Measurements from ENCODE around the gene LY6G6C.

LY6G6C gene, protein sequence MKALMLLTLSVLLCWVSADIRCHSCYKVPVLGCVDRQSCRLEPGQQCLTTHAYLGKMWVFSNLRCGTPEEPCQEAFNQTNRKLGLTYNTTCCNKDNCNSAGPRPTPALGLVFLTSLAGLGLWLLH

GRCh38 chr6:31721351-31722020 lies at the start of gene LY6G6C:
Gene LY6G6C, minus strand, starts transcription at chr6:31721746. Its CDS starts 67 bp downstream, at chr6:31721679.
- DNase-seq (ENCODE audit: low read depth) = no peak

- DNase-seq (ENCODE audit: low read depth) = no peak
Measured at GRCh38 chr6:31770860-31771259, 49.3 kb upstream of the LY6G6C start.

DNA sequence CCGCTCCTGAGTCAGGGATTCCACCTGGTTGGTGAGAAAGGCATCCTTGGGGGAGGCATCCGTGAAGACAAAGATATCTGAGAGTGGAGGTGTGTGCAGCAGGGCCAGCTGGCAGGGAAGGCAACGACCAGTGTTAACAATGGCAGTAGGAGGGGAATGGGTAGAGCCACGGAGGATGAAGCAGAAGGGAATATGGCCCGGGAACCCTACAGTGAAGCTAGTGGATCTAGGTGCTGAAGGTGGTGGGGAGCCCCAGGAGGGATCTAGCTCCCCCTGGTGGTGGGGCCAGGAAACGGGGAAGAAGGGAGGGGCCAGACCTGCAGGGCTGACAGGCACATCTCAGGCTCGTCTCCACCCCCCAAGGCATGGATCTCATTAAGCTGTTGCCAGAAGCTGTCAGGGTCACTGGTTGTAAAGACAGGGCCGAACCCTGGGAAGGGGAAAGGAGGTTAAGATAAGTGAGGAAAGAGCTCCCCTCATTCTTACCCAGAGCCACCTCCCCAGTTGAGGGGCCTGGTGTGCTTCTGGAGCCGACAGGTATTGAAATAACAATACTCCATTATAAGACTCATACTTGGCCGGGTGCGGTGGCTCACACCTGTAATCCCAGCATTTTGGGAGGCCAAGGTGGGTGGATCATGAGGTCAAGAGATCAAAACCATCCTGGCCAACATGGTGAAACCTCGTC lies 48.3 kb upstream of the LY6G6C start:
- DNase-seq (ENCODE audit: low read depth) = peak; percentile 34

- no peak for DNase-seq (ENCODE audit: low read depth)
Measured at GRCh38 chr6:31768363-31769257, 47.1 kb upstream of the LY6G6C start.

- no peak for DNase-seq (ENCODE audit: low read depth)
Measured at GRCh38 chr6:31767096-31767645, 45.6 kb upstream of the LY6G6C start.

GRCh38 chr6:31765910-31766794 lies 44.6 kb upstream of the LY6G6C start:
- DNase-seq (ENCODE audit: low read depth) = no peak

GRCh38 chr6:31765559-31765909 lies 44.0 kb upstream of the LY6G6C start:
- no peak for DNase-seq (ENCODE audit: low read depth)

DNA sequence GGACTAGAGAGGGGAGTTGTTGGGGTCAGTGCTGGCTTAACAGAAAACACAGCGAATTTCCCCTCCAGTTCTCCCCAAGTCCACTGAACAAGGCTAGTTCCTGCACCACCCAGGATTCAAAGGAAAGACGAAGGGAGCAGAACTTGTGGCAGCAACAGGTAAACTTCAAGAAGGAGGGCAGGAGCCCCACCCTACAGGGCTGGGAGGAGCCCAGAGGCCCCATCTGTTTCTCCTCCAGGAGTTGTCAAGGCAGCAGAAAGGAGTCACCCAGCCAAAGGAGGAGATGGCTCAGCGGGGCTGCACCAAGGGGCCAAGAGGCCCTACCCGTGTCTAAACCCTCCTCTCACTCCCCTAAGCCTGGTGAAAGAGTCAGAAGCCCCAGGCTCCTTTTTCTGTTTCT lies 42.7 kb upstream of the LY6G6C start:
- no peak for DNase-seq (ENCODE audit: low read depth)

- DNase-seq (ENCODE audit: low read depth) = peak; percentile 45
Measured at GRCh38 chr6:31763619-31763940, 42.0 kb upstream of the LY6G6C start.

GRCh38 chr6:31762878-31763618 lies 41.5 kb upstream of the LY6G6C start:
- DNase-seq (ENCODE audit: low read depth) = no peak

GRCh38 chr6:31762356-31762755 lies 40.8 kb upstream of the LY6G6C start, which contains the start of gene SAPCD1:
Gene SAPCD1, plus strand, starts transcription at chr6:31762656. Its CDS starts 399 bp downstream, at chr6:31763055.
- no peak for DNase-seq (ENCODE audit: low read depth)

DNA sequence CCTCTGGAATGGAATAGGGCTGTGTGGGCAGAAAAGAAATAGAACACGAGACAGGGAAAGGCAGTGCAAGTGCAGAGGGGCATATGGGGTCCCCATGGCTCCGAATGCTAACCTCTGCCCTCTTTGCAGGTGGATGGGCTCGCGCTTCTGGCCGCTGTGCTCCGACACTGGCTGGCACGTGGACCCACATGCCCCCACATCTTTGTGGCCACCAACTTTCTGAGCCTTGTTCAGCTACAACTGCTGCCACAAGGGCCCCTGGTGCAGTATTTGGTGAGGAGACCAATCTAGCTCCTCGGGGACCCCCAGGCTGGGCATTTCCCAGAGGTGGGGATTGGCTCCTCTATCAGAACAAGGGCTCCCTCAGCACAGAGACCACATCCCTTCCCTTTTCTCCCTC lies 39.8 kb upstream of the LY6G6C start:
- DNase-seq (ENCODE audit: low read depth) = no peak

DNA sequence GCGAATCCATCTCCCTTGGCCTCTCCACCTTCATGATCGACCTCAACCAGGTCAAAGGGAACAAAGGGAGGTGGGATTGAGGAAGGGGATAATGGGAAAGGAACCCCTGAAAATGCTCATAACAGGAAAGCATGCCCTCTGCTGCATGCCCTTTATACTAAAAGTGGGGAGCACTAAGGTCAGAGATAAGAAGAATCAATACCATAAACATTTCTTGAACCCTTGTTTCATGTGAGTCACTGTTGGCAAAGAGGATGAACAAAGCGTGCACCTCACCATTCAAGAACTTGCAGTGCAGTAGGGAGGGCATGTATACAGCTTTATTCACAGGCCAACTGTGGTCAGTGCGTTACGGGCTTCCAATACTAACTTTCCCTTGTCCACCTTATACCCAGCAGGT lies 39.2 kb upstream of the LY6G6C start:
- DNase-seq (ENCODE audit: low read depth) = no peak

- DNase-seq (ENCODE audit: low read depth) = no peak
Measured at GRCh38 chr6:31758281-31758680, 36.7 kb upstream of the LY6G6C start.

DNA sequence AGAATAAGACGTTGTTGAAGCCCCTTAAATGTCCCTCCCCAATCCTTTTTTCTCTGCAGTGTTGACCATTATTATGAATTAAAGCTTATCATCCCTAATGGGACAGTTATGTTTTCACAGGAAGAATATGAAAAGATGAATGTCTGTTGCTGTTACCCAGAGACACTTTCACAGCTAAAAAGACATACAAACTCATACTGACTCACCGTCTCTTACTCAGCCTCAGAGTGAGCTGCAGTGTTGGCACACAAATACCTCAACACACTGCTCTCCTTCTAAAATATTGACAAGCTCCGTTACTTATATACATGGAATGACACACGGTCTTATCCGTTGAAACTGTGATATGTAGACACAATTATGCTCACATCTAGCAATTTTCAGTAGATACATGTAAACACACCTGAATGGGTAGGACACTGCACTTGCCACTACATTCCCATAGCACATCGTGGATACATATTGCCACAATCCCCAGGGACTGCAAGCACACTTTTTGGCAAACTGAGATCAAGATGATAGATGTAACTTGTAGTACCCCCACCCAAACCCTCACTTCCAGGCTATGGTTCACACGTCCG lies 31.3 kb upstream of the LY6G6C start:
- peak; percentile 29 for DNase-seq (ENCODE audit: low read depth)

DNA sequence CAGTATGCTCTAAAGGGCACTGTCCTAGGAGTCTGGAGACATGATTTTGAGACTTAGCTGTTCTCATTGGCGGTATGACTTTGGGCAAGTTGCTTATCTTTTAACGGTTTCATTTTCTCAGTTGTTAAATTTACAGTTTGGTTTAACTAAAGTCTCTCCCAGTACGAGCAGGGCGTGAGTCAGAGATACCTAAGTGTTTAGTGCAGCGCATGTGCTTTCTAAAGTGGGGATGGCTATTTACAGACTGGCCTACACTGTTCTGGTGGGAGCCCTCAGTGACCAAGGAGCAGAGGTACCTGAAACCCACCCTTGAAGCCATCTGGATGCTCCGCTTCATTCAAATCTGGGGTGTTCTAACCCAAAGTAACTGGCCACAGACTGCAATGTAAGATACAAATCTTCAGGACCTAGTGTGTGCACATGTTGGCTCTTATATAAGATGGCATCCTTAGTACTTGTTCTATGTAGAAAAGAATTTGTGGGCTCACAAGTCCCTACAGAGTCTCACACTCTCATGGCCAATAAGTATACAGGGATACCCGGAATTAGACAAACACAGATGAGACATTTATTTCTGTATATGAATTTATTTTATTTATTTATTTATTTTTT lies 29.0 kb upstream of the LY6G6C start:
- DNase-seq (ENCODE audit: low read depth) = no peak

DNA sequence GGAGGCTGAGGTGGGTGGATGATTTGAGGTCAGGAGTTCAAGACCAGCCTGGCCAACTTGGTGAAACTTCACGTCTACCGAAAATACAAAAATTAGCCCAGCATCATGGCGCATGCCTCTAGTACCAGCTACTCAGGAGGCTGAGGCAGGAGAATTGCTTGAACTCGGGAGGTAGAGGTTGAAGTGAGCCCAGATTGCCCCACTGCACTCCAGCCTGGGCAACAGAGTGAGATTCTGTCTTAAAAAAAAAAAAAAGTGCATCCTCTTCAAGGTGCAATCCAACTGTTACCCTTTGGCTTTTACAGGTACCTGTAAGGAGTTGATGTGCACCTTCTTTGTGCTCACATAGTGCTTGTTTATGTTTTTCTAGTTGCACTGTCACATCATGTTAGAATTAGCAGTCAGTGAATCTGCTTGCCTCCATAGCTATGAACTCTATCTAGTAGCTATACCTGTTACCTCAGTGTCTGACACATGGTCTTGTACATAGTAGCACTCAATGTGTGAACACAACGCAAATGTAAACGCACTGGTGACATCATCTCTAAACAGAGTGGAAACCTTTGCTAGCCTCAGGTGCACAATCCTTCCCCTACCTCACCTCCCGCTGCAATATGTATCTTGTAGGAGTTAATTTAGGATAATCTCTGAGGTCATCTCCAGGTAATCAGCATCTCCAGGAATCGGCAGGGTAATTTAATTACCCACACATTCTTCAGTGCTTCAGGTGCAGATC lies 27.9 kb upstream of the LY6G6C start:
- no peak for DNase-seq (ENCODE audit: low read depth)

- no peak for DNase-seq (ENCODE audit: low read depth)
Measured at GRCh38 chr6:31744422-31744821, 22.9 kb upstream of the LY6G6C start.

GRCh38 chr6:31742894-31743293 lies 21.3 kb upstream of the LY6G6C start:
- no peak for DNase-seq (ENCODE audit: low read depth)
